Raji (cell line): ENCODE results near the gene COL23A1.

Source experiments
- POLR2A ChIP-seq: IDR thresholded peaks from 2 replicates; pipeline ENCODE4 v1.6.1; 2011; ENCODE audit warnings: low read depth, low read length, control low read depth; ENCODE audit not compliant: insufficient read depth

The COL23A1 gene

GRCh38 chr5:178490935-178491652 lies 99.1 kb downstream of the COL23A1 start:
- TF ChIP-seq POLR2A, result no peak

- TF ChIP-seq POLR2A, result no peak
These were observed 100.8 kb downstream of the COL23A1 start for GRCh38 chr5:178489271-178489976.

GRCh38 chr5:178488696-178489095 lies 101.5 kb downstream of the COL23A1 start:
- no peak for TF ChIP-seq POLR2A

- no peak for TF ChIP-seq POLR2A
These were observed 102.1 kb downstream of the COL23A1 start for GRCh38 chr5:178487911-178488600.

- TF ChIP-seq POLR2A, result no peak
These were observed 104.0 kb downstream of the COL23A1 start for GRCh38 chr5:178486239-178486641.

GRCh38 chr5:178483620-178484019 lies 106.6 kb downstream of the COL23A1 start:
- TF ChIP-seq POLR2A, result no peak

- no peak for TF ChIP-seq POLR2A
These were observed 110.9 kb downstream of the COL23A1 start for GRCh38 chr5:178479261-178479660.

GRCh38 chr5:178478370-178478769 lies 111.8 kb downstream of the COL23A1 start:
- TF ChIP-seq POLR2A, result no peak

GRCh38 chr5:178477802-178478201 lies 112.4 kb downstream of the COL23A1 start:
- TF ChIP-seq POLR2A, result no peak

GRCh38 chr5:178476972-178477754 lies 113.0 kb downstream of the COL23A1 start:
- no peak for TF ChIP-seq POLR2A

GRCh38 chr5:178476531-178476930 lies 113.7 kb downstream of the COL23A1 start:
- TF ChIP-seq POLR2A, result no peak

GRCh38 chr5:178475422-178475821 lies 114.8 kb downstream of the COL23A1 start:
- TF ChIP-seq POLR2A, result no peak

GRCh38 chr5:178474562-178475184 lies 115.5 kb downstream of the COL23A1 start:
- TF ChIP-seq POLR2A, result no peak

- no peak for TF ChIP-seq POLR2A
These were observed 116.3 kb downstream of the COL23A1 start for GRCh38 chr5:178473854-178474253.

- no peak for TF ChIP-seq POLR2A
These were observed 118.1 kb downstream of the COL23A1 start for GRCh38 chr5:178472138-178472537.
